H7 (cell line): ENCODE measurements around the gene KIAA0825. TPM values are rescaled to one million over a fixed set of nuclear protein-coding genes. Genes with fewer than 3 reads are reported as not detected.

Experiments
- DNase-seq: peaks from one replicate; pipeline ENCODE4 v3.0.0; 2012
- H3K27me3 ChIP-seq: 2 replicates; pipeline ENCODE4 v1.6.0; 2011; ENCODE audit warnings: mild to moderate bottlenecking, low read length; ENCODE audit not compliant: control insufficient read depth, insufficient read depth
- H3K36me3 ChIP-seq: replicated peaks from 2 replicates; pipeline ENCODE4 v1.5.1; 2011; ENCODE audit warnings: low read length; ENCODE audit not compliant: control insufficient read depth, insufficient read depth
- H3K4me3 ChIP-seq: 2 replicates; pipeline ENCODE4 v1.5.1; 2011; ENCODE audit warnings: low read depth, mild to moderate bottlenecking, control low read depth, low read length, moderate library complexity; ENCODE audit not compliant: insufficient read depth
- total RNA-seq: library from RNA; depleted of rRNA; stranded (reverse); fragments of >200 nt; shearing (Covaris generic); gene quantifications from 2 replicates; pipeline ENCODE4 v1.2.3, GENCODE V29; 2014

The KIAA0825 gene
- total RNA-seq, 1 experiment from 2014 or later = 1.5 TPM

DNA sequence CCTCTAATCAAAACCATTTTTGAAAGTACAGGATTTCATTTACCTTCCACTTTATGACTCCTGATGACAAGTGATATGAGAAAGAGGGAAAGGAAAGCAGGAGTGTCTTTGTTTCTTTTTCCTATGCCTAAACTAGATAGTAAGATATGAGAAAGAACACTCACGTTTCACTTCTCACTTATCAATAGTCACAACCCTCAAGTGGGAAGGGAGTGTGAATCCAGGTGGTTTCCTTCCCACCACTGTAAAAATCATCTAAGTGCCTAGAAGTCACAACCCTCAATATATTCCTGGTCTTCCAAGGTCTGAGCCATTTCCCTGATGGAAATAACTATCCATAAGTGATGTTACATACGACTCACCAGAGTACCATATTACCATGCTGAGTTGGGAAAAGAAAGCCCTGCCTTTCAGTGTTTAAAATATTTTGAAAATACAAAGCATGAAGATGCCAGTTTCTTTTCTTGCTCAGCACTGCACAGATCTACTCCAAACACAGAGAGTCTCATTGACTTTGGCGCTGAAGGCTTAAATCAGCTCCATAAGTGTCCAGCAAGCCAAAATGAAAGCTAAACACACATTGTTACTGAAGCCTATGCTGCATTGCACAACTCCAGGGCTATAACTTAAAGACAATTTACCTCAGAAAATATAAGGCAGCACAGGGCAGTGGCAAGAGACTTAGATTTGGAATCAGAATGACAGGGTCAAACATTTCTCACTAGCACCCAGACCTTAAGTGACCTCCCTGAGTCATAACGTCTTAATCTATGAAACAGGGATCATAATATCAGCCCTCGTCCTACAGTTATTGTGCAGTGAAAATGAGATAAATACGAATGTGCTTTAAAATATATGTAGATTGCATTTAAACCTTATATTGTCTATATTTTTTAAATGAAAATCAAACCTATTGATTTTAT is 301.2 kb downstream of the KIAA0825 start:
- H3K36me3 ChIP-seq = no peaks in the 10 kb centered on the region
- no peak for DNase-seq
- no peaks in the 10 kb centered on the region for H3K27me3 ChIP-seq
- H3K4me3 ChIP-seq = no peak overlapping the region

DNA sequence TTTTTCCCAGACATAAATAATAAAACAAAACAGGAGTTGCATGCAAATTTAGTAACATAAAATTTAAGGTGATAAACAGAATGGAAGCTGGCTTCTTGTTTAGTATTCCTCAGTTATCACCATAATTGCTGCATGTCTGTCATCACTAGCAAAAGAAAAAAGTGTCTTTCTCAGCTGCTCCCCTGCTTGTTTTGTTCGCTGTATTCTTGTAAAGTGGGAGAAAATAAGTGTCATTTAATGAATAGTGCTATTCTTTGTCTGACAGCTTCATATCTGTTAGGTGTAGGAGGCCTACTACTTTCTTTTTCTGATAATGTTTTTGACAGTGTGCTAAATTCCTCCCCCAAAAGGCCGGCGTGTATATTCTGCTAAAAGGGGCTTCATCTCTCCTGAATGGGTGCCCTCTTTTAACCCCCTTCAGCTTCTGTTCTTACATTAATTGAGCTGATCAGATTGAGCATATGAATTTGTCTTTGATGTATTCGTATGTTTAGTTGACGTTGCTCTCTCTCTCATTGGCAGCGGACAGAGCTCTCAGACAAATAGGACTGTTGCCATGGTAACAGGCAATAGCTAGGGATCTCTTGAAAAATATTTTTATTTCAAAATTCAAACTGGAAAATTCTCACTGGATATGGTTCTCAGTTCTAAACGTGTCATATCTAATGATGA is 303.8 kb downstream of the KIAA0825 start:
- no peak for DNase-seq
- no peaks in the 10 kb centered on the region for H3K36me3 ChIP-seq
- no peak overlapping the region for H3K4me3 ChIP-seq
- no peaks in the 10 kb centered on the region for H3K27me3 ChIP-seq

DNA sequence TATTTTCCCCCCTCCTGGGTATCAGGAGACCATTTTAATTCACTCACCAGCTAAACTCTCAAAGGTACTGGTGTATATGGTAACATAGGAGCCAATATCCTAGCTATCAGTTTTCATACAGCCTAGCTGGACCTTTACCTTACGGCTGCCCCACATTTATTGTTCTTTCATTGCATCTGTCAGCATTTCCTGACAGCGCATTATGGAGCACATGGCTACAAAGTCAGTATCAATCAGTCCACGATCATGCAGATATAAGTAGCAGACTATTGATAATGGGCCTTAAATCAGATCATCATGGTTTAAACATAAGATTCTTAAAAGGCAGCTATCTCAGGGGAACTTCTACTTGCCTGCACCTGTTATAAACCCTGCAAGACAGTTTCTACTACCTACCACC is 304.7 kb downstream of the KIAA0825 start:
- H3K4me3 ChIP-seq = no peak overlapping the region
- peaks cover 2% of the 10 kb centered on the region for H3K36me3 ChIP-seq
- DNase-seq = no peak
- H3K27me3 ChIP-seq = no peaks in the 10 kb centered on the region

DNA sequence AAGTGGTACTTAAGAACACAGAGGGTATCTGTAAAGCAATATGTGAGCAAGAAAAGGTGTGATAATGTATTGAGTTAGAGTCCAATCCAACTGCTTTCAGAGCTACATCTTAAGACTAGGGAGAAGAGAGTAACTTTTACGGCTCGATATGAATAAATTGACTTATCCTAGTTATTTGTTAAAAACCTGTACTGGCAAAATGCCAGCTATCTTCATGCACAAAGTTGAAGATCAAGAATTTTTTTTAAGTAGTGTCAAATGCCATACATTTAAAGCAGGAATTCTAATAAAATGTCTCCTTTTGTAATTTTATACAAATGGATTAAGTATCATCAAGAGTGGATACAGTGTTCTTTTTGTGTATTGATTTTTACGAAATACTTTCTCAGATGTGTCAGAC is 305.2 kb downstream of the KIAA0825 start:
- H3K36me3 ChIP-seq = peaks cover 2% of the 10 kb centered on the region
- DNase-seq = no peak
- no peak overlapping the region for H3K4me3 ChIP-seq
- H3K27me3 ChIP-seq = no peaks in the 10 kb centered on the region

DNA sequence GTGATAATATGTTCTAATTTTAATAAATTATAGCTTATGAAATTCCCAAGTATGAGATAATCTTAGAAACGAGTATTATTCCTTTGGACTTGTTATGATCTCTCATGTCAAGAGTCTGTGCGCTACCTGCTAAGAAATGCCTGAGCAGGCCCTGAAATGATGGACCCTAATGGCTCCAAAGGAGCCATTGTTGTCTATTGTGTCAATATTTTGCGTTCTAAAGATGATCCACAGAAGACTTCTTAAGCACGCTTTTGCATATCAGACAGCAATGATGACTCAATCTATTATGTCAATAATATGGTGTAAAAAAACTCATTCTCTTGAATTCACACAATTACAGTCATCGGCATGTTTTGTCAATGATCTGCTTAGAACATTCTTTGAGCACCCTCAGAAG is 306.1 kb downstream of the KIAA0825 start:
- no peak overlapping the region for H3K4me3 ChIP-seq
- DNase-seq = no peak
- peaks cover 2% of the 10 kb centered on the region for H3K36me3 ChIP-seq
- H3K27me3 ChIP-seq = no peaks in the 10 kb centered on the region

DNA sequence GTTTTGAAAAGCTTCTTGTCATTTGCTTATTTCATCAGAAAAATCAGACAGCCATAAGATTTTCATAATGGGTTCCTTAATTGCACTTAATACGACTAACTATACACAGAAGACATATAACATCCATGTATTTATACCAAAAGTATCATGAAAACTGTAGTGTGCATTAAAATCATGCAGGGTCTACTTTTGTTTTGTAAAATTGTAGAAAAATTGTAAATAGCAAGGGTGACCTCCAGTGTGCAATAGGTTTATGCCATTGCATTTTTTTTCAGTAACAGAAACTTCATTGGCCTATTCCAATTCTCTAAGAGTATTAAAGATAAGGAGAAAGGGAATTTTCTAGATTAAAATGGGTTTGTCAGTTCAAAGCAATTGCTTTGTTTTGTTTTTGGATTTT is 307.6 kb downstream of the KIAA0825 start:
- Histone ChIP-seq H3K27me3 (no peaks in the 10 kb centered on the region), H3K4me3 (no peak overlapping the region), H3K36me3 (peaks cover 2% of the 10 kb centered on the region)
- no peak for DNase-seq

DNA sequence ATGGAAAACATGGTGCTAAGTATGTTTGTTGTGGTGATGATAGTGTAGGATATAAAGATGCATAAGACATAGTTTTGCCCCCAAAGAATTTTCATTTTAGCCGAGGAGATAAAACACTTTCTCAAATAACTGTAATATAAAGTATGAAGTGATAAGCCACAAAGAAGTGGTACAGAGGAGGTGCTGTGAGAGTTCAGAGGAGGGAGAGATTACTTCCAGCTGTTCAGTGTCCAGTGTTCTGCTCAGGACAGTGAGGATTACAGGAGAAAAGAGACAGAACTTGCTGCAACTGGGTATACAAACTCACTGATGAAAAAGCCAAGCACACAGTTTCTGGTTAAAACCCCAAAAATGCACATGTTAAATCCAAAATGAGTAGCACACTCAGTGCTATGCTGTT is 309.3 kb downstream of the KIAA0825 start:
- peaks cover 2% of the 10 kb centered on the region for H3K36me3 ChIP-seq
- DNase-seq = no peak
- no peak overlapping the region for H3K4me3 ChIP-seq

DNA sequence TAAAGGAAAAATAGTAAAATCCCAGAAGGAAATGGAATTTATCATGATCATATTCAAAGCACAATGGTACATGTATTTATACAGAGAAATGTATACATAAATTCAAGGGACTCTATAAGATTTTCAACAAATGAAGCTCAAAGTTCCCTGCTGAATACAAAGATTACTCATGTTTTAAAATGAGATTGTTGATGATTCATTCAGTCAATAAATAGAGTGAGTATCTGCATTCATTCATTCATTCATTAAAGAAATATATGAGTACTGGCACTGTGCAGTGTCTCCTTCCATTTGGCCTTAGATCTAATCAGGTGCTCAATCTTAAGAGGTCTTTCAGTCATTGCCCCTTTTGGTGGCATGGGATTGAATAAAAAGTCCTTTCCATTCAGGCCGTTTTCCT is 310.0 kb downstream of the KIAA0825 start:
- H3K36me3 ChIP-seq = peaks cover 2% of the 10 kb centered on the region
- DNase-seq = no peak
- no peak overlapping the region for H3K4me3 ChIP-seq
- H3K27me3 ChIP-seq = no peaks in the 10 kb centered on the region

More for the DNA sequence above, 309.3 kb downstream of the KIAA0825 start:
- H3K27me3 ChIP-seq = no peaks in the 10 kb centered on the region

DNA sequence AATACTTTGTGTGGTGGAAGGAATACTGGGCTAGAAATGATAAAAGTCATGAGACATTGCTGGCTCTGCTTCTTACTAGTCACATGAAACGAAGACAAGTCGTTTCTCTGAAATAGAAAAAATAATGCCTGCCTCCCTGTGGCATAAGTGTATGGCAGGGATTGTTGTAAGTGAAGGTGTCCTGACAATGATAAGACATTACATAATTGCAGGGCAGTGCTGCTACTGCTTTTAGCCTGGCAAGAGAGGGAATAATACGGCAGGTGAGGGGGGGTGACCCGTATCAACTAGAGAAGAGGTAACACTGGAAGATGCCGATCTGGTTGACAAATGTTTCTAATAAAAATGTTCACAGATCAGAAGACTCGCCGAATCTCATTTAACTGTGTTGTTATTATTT is 314.3 kb downstream of the KIAA0825 start:
- no peaks in the 10 kb centered on the region; the same call in none of the 2 replicates for H3K36me3 ChIP-seq
- no peak overlapping the region for H3K4me3 ChIP-seq
- DNase-seq = no peak
- no peaks in the 10 kb centered on the region for H3K27me3 ChIP-seq

DNA sequence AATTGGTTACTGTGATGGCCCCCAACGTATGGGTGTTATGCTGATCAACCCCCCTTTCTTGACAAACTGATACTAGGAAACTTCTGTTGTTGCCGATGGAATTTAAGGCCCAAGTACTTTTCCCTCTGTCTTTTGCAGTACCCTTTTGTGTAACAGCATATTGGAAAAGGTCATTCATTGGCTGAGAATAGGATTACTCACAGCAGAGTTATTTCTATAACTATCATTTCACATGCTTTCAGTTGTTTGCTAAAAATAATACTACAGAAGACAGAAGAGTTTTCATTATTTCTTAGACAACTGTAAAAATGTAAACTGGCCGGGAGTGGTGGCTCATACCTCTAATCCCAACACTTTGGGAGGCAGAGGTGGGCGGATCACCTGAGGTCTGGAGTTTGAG is 329.5 kb downstream of the KIAA0825 start:
- no peaks in the 10 kb centered on the region for H3K27me3 ChIP-seq
- 0 out of 2 replicates have a peak, but pooled peaks cover 1% of the 10 kb centered on the region for H3K36me3 ChIP-seq
- no peak overlapping the region for H3K4me3 ChIP-seq
- no peak for DNase-seq

DNA sequence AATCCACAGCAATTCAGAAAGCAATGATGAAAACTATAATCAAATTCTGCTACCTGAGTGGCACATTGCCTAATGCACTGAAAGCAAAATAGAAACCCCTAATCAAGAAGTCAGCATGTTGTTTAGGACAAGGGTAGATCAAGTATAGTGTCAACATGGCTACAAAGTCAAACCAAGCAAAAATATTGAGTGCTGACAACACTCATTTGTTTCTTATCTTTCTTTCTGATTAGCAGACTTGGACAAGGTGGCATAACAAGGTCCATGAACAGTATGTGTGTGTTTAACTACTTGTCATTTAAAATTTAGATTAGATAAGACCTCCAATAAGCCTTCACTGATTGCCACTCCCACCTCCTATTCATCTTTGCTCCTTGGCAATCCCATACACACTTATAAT is 332.4 kb downstream of the KIAA0825 start:
- Histone ChIP-seq H3K4me3 (no peak overlapping the region), H3K27me3 (no peaks in the 10 kb centered on the region), H3K36me3 (peaks cover 1% of the 10 kb centered on the region; the same call in 1 of the 2 replicates)
- no peak for DNase-seq

DNA sequence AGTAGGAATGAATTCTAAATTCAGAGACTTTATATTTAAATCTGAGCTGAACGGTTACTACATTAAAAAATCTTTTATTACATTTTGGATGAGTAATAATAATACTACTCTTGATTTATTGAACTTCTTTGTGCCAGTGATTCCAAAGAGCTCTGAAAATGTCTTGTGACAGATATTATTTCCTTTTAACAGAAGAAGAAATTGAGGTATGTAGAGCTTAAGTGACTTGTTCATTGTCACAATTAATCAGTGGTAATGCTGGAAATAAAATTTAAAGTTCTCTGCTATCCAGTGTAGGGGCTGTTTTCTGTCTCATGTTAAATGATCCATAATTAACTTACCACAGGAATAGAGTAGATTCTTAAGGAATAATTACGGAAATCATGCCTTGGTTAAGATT is 335.3 kb downstream of the KIAA0825 start:
- DNase-seq = no peak
- H3K27me3 ChIP-seq = no peaks in the 10 kb centered on the region
- H3K4me3 ChIP-seq = no peak overlapping the region
- H3K36me3 ChIP-seq = peaks cover 1% of the 10 kb centered on the region; the same call in 1 of the 2 replicates

DNA sequence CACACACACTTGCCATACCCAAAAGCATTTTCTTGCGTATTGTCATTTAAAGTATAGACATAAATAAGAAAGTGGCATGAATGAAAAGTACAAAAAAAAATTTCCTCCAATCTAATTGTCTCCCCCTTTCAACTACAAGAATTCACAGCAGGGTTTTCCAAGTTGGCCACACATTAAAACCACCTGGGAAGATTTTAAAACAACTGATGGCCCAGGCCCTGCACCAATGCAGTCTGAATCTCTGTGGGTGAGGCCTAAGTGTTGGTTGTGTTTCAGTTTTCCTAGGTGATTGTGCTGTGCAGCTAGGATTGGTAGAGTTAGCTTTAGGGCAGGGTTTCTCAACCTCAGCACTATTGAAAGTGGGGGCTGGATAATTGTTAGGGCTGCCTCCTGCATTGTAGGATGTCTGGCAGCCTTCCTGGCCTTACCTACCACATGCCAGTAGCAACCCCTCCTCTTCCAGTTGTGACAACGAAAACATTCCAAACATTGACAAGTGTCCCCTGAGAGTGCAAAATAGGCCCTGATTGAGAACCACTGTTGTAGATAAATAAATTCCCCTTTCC is 337.1 kb downstream of the KIAA0825 start:
- Histone ChIP-seq H3K36me3 (no peaks in the 10 kb centered on the region; the same call in 1 of the 2 replicates), H3K4me3 (no peak overlapping the region), H3K27me3 (no peaks in the 10 kb centered on the region)
- DNase-seq = no peak

DNA sequence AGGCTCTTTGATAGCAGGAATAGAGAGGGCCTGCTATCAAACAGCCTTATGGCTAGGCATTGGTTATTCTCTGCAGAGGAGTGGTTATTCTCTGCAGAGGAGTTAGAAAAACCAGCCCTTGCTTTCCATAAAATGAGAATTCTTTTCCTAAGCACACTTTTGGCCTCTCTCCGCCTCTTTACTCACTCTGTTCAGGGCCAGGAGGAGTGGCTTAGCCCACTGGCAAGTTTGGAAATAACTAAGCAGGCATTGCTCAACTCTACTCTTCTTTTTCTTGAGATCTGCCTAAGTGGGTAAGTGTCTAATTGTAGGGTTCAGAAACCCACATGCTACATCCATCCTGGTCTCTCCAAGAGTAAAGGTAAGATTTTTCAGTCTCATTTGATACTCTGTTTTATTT is 341.7 kb downstream of the KIAA0825 start:
- Histone ChIP-seq H3K27me3 (no peaks in the 10 kb centered on the region), H3K4me3 (no peak overlapping the region), H3K36me3 (peaks cover 4% of the 10 kb centered on the region)
- DNase-seq = no peak

DNA sequence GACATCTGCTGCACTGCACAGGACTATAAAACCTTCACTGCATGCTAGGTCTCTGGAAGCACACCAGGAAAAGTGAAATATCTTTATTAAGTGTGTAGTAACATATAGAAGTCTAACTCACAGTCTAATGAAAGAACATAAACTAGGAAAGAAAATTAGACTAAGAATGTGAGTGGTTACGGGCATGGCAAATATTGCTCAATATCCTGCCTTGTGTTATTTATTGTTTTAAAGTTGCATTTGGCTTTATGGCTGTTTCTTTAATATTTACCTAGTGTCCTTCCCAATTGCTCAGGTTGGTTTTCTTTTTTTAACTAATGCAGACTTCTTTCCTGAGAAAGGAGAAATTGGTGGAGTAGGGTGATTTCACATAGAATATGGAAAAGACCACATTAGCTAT is 342.4 kb downstream of the KIAA0825 start:
- no peak for DNase-seq
- H3K36me3 ChIP-seq = peaks cover 4% of the 10 kb centered on the region
- H3K4me3 ChIP-seq = no peak overlapping the region
- no peaks in the 10 kb centered on the region for H3K27me3 ChIP-seq
